HEK293 (cell line): ENCODE results near the gene EEIG2.

Experiments
- KLF16 ChIP-seq: fragments of 450-650 bp; formaldehyde crosslinking; IDR thresholded peaks from 2 replicates; pipeline ENCODE4 v1.5.1; 2017; ENCODE audit warnings: missing biosample characterization, missing genetic modification characterization
- KLF8 ChIP-seq: fragments of 450-650 bp; formaldehyde crosslinking; IDR thresholded peaks from 2 replicates; pipeline ENCODE4 v1.5.1; 2016; ENCODE audit warnings: missing biosample characterization, missing genetic modification characterization
- MZF1 ChIP-seq: fragments of 450-650 bp; formaldehyde crosslinking; IDR thresholded peaks from 2 replicates; pipeline ENCODE4 v1.5.1; 2017; ENCODE audit warnings: missing biosample characterization, missing genetic modification characterization, borderline replicate concordance
- PRDM10 ChIP-seq: fragments of 450-650 bp; formaldehyde crosslinking; IDR thresholded peaks from 2 replicates; pipeline ENCODE4 v1.5.1; 2016; ENCODE audit warnings: missing biosample characterization, missing genetic modification characterization
- PRDM2 ChIP-seq: fragments of 450-650 bp; formaldehyde crosslinking; IDR thresholded peaks from 2 replicates; pipeline ENCODE4 v1.5.1; 2016; ENCODE audit warnings: missing biosample characterization, missing genetic modification characterization, borderline replicate concordance
- SETDB1 ChIP-seq: IDR thresholded peaks from one replicate; pipeline ENCODE4 v1.6.1; 2017; ENCODE audit warnings: mild to moderate bottlenecking, low read length, moderate library complexity, mixed read lengths; ENCODE audit not compliant: insufficient read length
- WT1 ChIP-seq: fragments of 450-650 bp; formaldehyde crosslinking; IDR thresholded peaks from 2 replicates; pipeline ENCODE4 v1.5.1; 2016; ENCODE audit warnings: missing biosample characterization, missing genetic modification characterization
- YY1 ChIP-seq: fragments of 450-650 bp; formaldehyde crosslinking; IDR thresholded peaks from 2 replicates; pipeline ENCODE4 v1.5.1; 2018; ENCODE audit warnings: missing biosample characterization, missing genetic modification characterization
- ZBTB17 ChIP-seq: fragments of 450-650 bp; formaldehyde crosslinking; IDR thresholded peaks from 2 replicates; pipeline ENCODE4 v1.5.1; 2016; ENCODE audit warnings: missing biosample characterization, missing genetic modification characterization
- ZFP37 ChIP-seq: fragments of 450-650 bp; formaldehyde crosslinking; IDR thresholded peaks from 2 replicates; pipeline ENCODE4 v1.5.1; 2016; ENCODE audit warnings: missing biosample characterization, missing genetic modification characterization
- ZNF211 ChIP-seq: fragments of 450-650 bp; formaldehyde crosslinking; IDR thresholded peaks from 2 replicates; pipeline ENCODE4 v1.5.1; 2016; ENCODE audit warnings: low read depth, missing biosample characterization, missing genetic modification characterization
- ZNF24 ChIP-seq: fragments of 450-650 bp; formaldehyde crosslinking; IDR thresholded peaks from 2 replicates; pipeline ENCODE4 v1.5.1; 2016; ENCODE audit warnings: missing biosample characterization, missing genetic modification characterization
- ZNF248 ChIP-seq: fragments of 450-650 bp; formaldehyde crosslinking; IDR thresholded peaks from 2 replicates; pipeline ENCODE4 v1.5.1; 2017; ENCODE audit warnings: missing biosample characterization, missing genetic modification characterization
- ZNF274 ChIP-seq, 2 experiments: fragments of 200-500 bp in 1 of 2; fragments of 450-650 bp in 1 of 2; sonication (Bioruptor generic) in 1 of 2; formaldehyde crosslinking in 1 of 2; IDR thresholded peaks; 2 replicates each; pipeline versions ENCODE4 v1.5.1 to v1.6.1; 2014 to 2016; ENCODE audit warnings: borderline replicate concordance in 1 of 2, inconsistent platforms in 1 of 2, low read length in 1 of 2, missing biosample characterization in 1 of 2, missing genetic modification characterization in 1 of 2
- ZNF311 ChIP-seq: fragments of 450-650 bp; formaldehyde crosslinking; IDR thresholded peaks from 2 replicates; pipeline ENCODE4 v1.5.1; 2017; ENCODE audit warnings: missing biosample characterization, missing genetic modification characterization, borderline replicate concordance
- ZNF341 ChIP-seq: fragments of 450-650 bp; formaldehyde crosslinking; IDR thresholded peaks from 2 replicates; pipeline ENCODE4; 2016; ENCODE audit warnings: low read depth, missing biosample characterization, missing genetic modification characterization
- ZNF521 ChIP-seq: fragments of 450-650 bp; formaldehyde crosslinking; IDR thresholded peaks from 2 replicates; pipeline ENCODE4 v1.5.1; 2017; ENCODE audit warnings: missing biosample characterization, mild to moderate bottlenecking, missing genetic modification characterization
- ZNF558 ChIP-seq: fragments of 450-650 bp; formaldehyde crosslinking; IDR thresholded peaks from 2 replicates; pipeline ENCODE4 v1.5.1; 2016; ENCODE audit warnings: missing biosample characterization, missing genetic modification characterization
- ZNF560 ChIP-seq: fragments of 450-650 bp; formaldehyde crosslinking; IDR thresholded peaks from 2 replicates; pipeline ENCODE4 v1.5.1; 2017; ENCODE audit warnings: missing biosample characterization, missing genetic modification characterization, borderline replicate concordance
- ZNF639 ChIP-seq: fragments of 450-650 bp; formaldehyde crosslinking; IDR thresholded peaks from 2 replicates; pipeline ENCODE4 v1.5.1; 2016; ENCODE audit warnings: missing biosample characterization, missing genetic modification characterization
- ZNF692 ChIP-seq: fragments of 450-650 bp; formaldehyde crosslinking; IDR thresholded peaks from 2 replicates; pipeline ENCODE4 v1.5.1; 2016; ENCODE audit warnings: missing biosample characterization, missing genetic modification characterization
- ZNF768 ChIP-seq: fragments of 450-650 bp; formaldehyde crosslinking; IDR thresholded peaks from 2 replicates; pipeline ENCODE4 v1.5.1; 2018; ENCODE audit warnings: missing biosample characterization, mild to moderate bottlenecking, missing genetic modification characterization
- ZNF785 ChIP-seq: fragments of 450-650 bp; formaldehyde crosslinking; IDR thresholded peaks from 2 replicates; pipeline ENCODE4 v1.5.1; 2016; ENCODE audit warnings: missing biosample characterization, missing genetic modification characterization
- ZSCAN4 ChIP-seq: fragments of 450-650 bp; formaldehyde crosslinking; IDR thresholded peaks from 2 replicates; pipeline ENCODE4 v1.5.1; 2017; ENCODE audit warnings: missing biosample characterization, missing genetic modification characterization

EEIG2 gene

GRCh38 chr1:108559215-108560186 is at the start of gene EEIG2 (continued):
- TF ChIP-seq ZNF521 (tag by site-specific recombination) (no peak), ZNF692 (tag by site-specific recombination) (no peak), ZNF24 (tag by site-specific recombination) (no peak), KLF8 (tag by site-specific recombination) (peak; percentile 71), ZNF558 (0 out of 2 replicates have a peak, but pooled peaks have one; percentile 17), YY1 (no peak), ZNF311 (tag by site-specific recombination) (no peak), ZNF248 (tag by site-specific recombination) (no peak), ZNF785 (tag by site-specific recombination) (no peak), WT1 (tag by site-specific recombination) (no peak), ZNF639 (tag by site-specific recombination) (no peak), PRDM10 (peak; percentile 34; the same call in 1 of the 2 replicates), ZNF211 (tag by site-specific recombination) (no peak), SETDB1 (no peak), PRDM2 (tag by site-specific recombination) (no peak), ZNF560 (tag by site-specific recombination) (no peak), ZNF274 (IDR thresholded peaks at IDR 0.05; ENCODE audit: low read length) (no peak), ZNF274 (tag by site-specific recombination; IDR thresholded peaks at IDR 0.05; ENCODE audit: borderline replicate concordance) (no peak), ZNF768 (tag by site-specific recombination) (no peak), ZNF341 (tag by site-specific recombination) (no peak), MZF1 (tag by site-specific recombination) (no peak), ZSCAN4 (tag by site-specific recombination) (no peak), ZFP37 (tag by site-specific recombination) (no peak), KLF16 (tag by site-specific recombination) (0 out of 2 replicates have a peak, but pooled peaks have one; percentile 34), ZBTB17 (no peak; the same call in 1 of the 2 replicates)
